Measurements from ENCODE around the gene GEMIN7.
A peak's percentile ranks its signal among the peaks of the same experiment; 100 is the strongest.

Gene GEMIN7

GRCh38 chr19:45079063-45079910 is at the start of gene GEMIN7:
TSS of gene GEMIN7 (plus strand) at chr19:45079260. CDS start at chr19:45090115, 10,855 bp downstream.
- peak; percentile 82 for DNase-seq
- H3K27ac ChIP-seq = peak within 1 kb of the TSS; percentile 81
- peaks cover 16% of the 10 kb centered on the region for H3K36me3 ChIP-seq
- no peak for TF ChIP-seq CTCF (IDR thresholded peaks at IDR 0.05; ENCODE audit: low read depth, low read length)
- H3K27me3 ChIP-seq (ENCODE audit: insufficient read depth, low read depth, severe bottlenecking) = no peaks in the 10 kb centered on the region
- H3K9me3 ChIP-seq (ENCODE audit: severe bottlenecking) = no peaks in the 10 kb centered on the region
- peak within 1 kb of the TSS; percentile 99 for H3K4me3 ChIP-seq (ENCODE audit: low read depth, low read length)

GRCh38 chr19:45030825-45031224 is 48.2 kb upstream of the GEMIN7 start:
- Histone ChIP-seq H3K36me3 (peaks cover 4% of the 10 kb centered on the region; the same call in 1 of the 2 replicates), H3K4me3 (ENCODE audit: low read depth, low read length) (no peak overlapping the region), H3K27ac (no peak overlapping the region), H3K27me3 (ENCODE audit: insufficient read depth, low read depth, severe bottlenecking) (no peaks in the 10 kb centered on the region), H3K9me3 (ENCODE audit: severe bottlenecking) (peaks cover 4% of the 10 kb centered on the region)
- TF ChIP-seq CTCF (IDR thresholded peaks at IDR 0.05; ENCODE audit: low read depth, low read length) = no peak
- DNase-seq = no peak

- no peak overlapping the region for H3K4me3 ChIP-seq (ENCODE audit: low read depth, low read length)
- H3K27ac ChIP-seq = no peak overlapping the region
- no peak for DNase-seq
- H3K27me3 ChIP-seq (ENCODE audit: insufficient read depth, low read depth, severe bottlenecking) = no peaks in the 10 kb centered on the region
- peaks cover 4% of the 10 kb centered on the region for H3K9me3 ChIP-seq (ENCODE audit: severe bottlenecking)
- no peak for TF ChIP-seq CTCF (IDR thresholded peaks at IDR 0.05; ENCODE audit: low read depth, low read length)
- H3K36me3 ChIP-seq = peaks cover 4% of the 10 kb centered on the region; the same call in 1 of the 2 replicates
Observed at GRCh38 chr19:45032421-45032820, 46.6 kb upstream of the GEMIN7 start.

GRCh38 chr19:45035755-45036154 is 43.3 kb upstream of the GEMIN7 start:
- H3K27me3 ChIP-seq (ENCODE audit: insufficient read depth, low read depth, severe bottlenecking) = no peaks in the 10 kb centered on the region
- no peak for TF ChIP-seq CTCF (IDR thresholded peaks at IDR 0.05; ENCODE audit: low read depth, low read length)

GRCh38 chr19:45037393-45038169 is 41.5 kb upstream of the GEMIN7 start:
- DNase-seq = no peak
- H3K27me3 ChIP-seq (ENCODE audit: insufficient read depth, low read depth, severe bottlenecking) = no peaks in the 10 kb centered on the region
- H3K36me3 ChIP-seq = peaks cover 32% of the 10 kb centered on the region
- no peak for TF ChIP-seq CTCF (IDR thresholded peaks at IDR 0.05; ENCODE audit: low read depth, low read length)
- H3K9me3 ChIP-seq (ENCODE audit: severe bottlenecking) = no peaks in the 10 kb centered on the region
- H3K4me3 ChIP-seq (ENCODE audit: low read depth, low read length) = no peak overlapping the region
- H3K27ac ChIP-seq = no peak overlapping the region

More at GRCh38 chr19:45035755-45036154, 43.3 kb upstream of the GEMIN7 start:
- Histone ChIP-seq H3K36me3 (peaks cover 17% of the 10 kb centered on the region), H3K4me3 (ENCODE audit: low read depth, low read length) (no peak overlapping the region), H3K27ac (no peak overlapping the region), H3K9me3 (ENCODE audit: severe bottlenecking) (peaks cover 1% of the 10 kb centered on the region)
- no peak for DNase-seq
